Nephron (organoid): ENCODE measurements around the gene CLCNKA.
A peak's percentile ranks its signal among the peaks of the same experiment; 100 is the strongest.

ENCODE experiments used
- H3K27ac Mint-ChIP-seq, 3 experiments: 2 replicates each; pipeline ENCODE4 v1.8.0; 2020; ENCODE audit warnings: mixed read lengths in 3 of 3, mild to moderate bottlenecking in 2 of 3, moderate library complexity in 1 of 3
- H3K27me3 Mint-ChIP-seq: 2 replicates; pipeline ENCODE4 v1.8.0; 2021; ENCODE audit warnings: low read depth, mild to moderate bottlenecking, moderate library complexity, mixed read lengths
- H3K36me3 Mint-ChIP-seq: 2 replicates; pipeline ENCODE4 v1.8.0; 2020; ENCODE audit warnings: low read depth, mixed read lengths
- H3K4me1 Mint-ChIP-seq: 2 replicates; pipeline ENCODE4 v1.8.0; 2020; ENCODE audit warnings: mixed read lengths
- H3K4me3 Mint-ChIP-seq, 3 experiments: 2 replicates each; pipeline ENCODE4 v1.8.0; 2020; ENCODE audit warnings: mild to moderate bottlenecking in 3 of 3, mixed read lengths in 3 of 3, moderate library complexity in 2 of 3
- H3K9me3 Mint-ChIP-seq: 2 replicates; pipeline ENCODE4 v1.8.0; 2020; ENCODE audit warnings: mixed read lengths
- CTCF ChIP-seq, 3 experiments: fragments of 200-600 bp; sonication (generic); IDR thresholded peaks; one replicate each; pipeline ENCODE4 v1.5.0; 2021; ENCODE audit warnings: antibody characterized with exemption in 3 of 3; ENCODE audit not compliant: unreplicated experiment in 3 of 3

CLCNKA gene

GRCh38 chr1:16017461-16018303, 4.2 kb upstream of the CLCNKA start, which contains the start of gene HSPB7:
TSS of gene HSPB7 (minus strand) at chr1:16018043. CDS start at chr1:16017963, 80 bp downstream.
- peaks cover 61% of the 10 kb centered on the region for H3K4me1 Mint-ChIP-seq
- H3K9me3 Mint-ChIP-seq: no peaks in the 10 kb centered on the region
- no peaks in the 10 kb centered on the region for H3K36me3 Mint-ChIP-seq
- TF ChIP-seq CTCF (IDR thresholded peaks at IDR 0.05; ENCODE audit: unreplicated experiment in 3 of 3): no peak
- H3K27ac Mint-ChIP-seq: peak within 1 kb of the TSS; percentile 95 to 96 (median 95)
- H3K4me3 Mint-ChIP-seq: peak within 1 kb of the TSS; percentile 67 to 79 (median 75)
- H3K27me3 Mint-ChIP-seq: peaks cover 15% of the 10 kb centered on the region

- H3K36me3 Mint-ChIP-seq: no peaks in the 10 kb centered on the region
- no peaks in the 10 kb centered on the region for H3K9me3 Mint-ChIP-seq
- TF ChIP-seq CTCF (IDR thresholded peaks at IDR 0.05; ENCODE audit: unreplicated experiment in 3 of 3): no peak
- peaks cover 61% of the 10 kb centered on the region for H3K4me1 Mint-ChIP-seq
- peak overlapping the region; percentile 48 to 79 (median 54) for H3K4me3 Mint-ChIP-seq
- peaks cover 15% of the 10 kb centered on the region for H3K27me3 Mint-ChIP-seq
- H3K27ac Mint-ChIP-seq: peak overlapping the region; percentile 95 to 96 (median 95)
Observed at GRCh38 chr1:16018308-16018707, 3.5 kb upstream of the CLCNKA start.

GRCh38 chr1:16018749-16019643, 2.8 kb upstream of the CLCNKA start:
- Mint-ChIP-seq H3K27me3 (peaks cover 18% of the 10 kb centered on the region), H3K36me3 (no peaks in the 10 kb centered on the region), H3K4me1 (peaks cover 54% of the 10 kb centered on the region), H3K27ac (peak overlapping the region; percentile 95 to 96 (median 95)), H3K4me3 (peak overlapping the region; percentile 52 to 79 (median 54)), H3K9me3 (no peaks in the 10 kb centered on the region)
- TF ChIP-seq CTCF (IDR thresholded peaks at IDR 0.05; ENCODE audit: unreplicated experiment in 3 of 3): no peak

- Mint-ChIP-seq H3K4me3 (peak overlapping the region in 2 of 3 experiments; percentile 52 to 68), H3K36me3 (no peaks in the 10 kb centered on the region), H3K27me3 (peaks cover 21% of the 10 kb centered on the region)
Observed at GRCh38 chr1:16019644-16020277, 2.1 kb upstream of the CLCNKA start.

More at GRCh38 chr1:16019644-16020277, 2.1 kb upstream of the CLCNKA start:
- peaks cover 46% of the 10 kb centered on the region for H3K4me1 Mint-ChIP-seq
- H3K9me3 Mint-ChIP-seq: no peaks in the 10 kb centered on the region
- peak overlapping the region; percentile 76 to 96 (median 95) for H3K27ac Mint-ChIP-seq
- TF ChIP-seq CTCF (IDR thresholded peaks at IDR 0.05; ENCODE audit: unreplicated experiment in 3 of 3): no peak
